ENCODE data around the gene MYO3B.
"Not testable (repeated sequence)": the region's sequence is repeated elsewhere in the genome, so short reads cannot be mapped to it uniquely, and the experiment has no call there.

Gene MYO3B

GRCh38 chr2:170433448-170433847 is 255.5 kb downstream of the MYO3B start:
- no peak for DNase-seq (ENCODE audit: insufficient read length, low spot score)
- FAIRE-seq, result no peak
- TF ChIP-seq CTCF (IDR thresholded peaks at IDR 0.05; ENCODE audit: insufficient read depth, missing control alignments), result no peak

DNA sequence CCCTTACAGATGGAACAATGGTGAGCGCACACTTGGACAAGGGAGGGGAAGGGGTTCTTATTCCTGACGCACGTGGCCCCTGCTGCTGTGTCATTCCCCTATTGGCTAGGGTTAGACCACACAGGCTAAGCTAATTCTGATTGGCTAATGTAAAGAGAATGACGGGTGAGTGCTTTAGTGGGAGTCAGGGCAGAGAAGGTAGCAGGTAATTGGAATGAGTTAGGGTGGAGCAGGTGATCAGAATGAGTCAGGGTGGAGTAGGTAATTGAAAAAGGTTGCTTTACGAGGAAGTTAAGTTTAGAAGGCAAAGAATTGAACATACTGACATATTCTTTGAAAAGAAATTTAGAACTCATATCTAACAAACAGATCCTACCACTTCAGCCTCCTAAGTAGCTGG is 256.4 kb downstream of the MYO3B start:
- FAIRE-seq; DNase-seq (ENCODE audit: insufficient read length, low spot score): not testable (repeated sequence)

DNA sequence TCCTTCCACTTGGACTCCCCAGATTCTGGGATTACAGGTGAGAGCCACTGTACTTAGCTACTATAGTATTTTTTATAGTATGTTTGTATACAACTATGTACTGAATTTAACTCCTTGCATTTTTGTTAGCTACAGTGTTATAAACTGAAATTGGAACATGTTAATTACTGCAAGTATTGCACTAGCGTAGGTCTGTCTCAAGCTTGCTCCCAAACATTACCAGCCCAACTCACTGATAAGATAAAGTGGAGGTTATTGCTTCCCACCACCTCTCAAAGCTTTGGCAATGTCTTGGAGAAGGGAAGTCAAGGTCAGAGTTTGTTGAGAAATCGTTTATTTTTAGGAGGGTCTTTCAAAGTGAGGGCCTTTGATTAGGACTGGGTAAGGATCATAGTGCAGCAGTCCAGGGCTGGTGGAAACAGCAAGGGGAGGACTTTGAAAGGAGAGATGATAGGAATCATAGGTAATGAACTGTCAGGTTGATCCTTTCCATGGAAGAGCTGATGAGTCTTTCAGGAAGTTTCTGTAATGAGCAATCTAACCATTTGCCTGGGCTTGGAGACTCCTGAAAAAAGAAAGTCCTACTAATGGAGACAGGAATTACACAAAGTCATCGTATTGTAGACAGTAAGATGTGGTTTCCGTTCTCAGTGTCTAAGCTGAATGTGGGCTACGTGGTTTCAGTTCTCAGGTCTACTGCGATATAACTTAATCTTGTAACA is 257.1 kb downstream of the MYO3B start:
- no peak for DNase-seq (ENCODE audit: insufficient read length, low spot score)
- no peak for TF ChIP-seq CTCF (IDR thresholded peaks at IDR 0.05; ENCODE audit: insufficient read depth, missing control alignments)
- FAIRE-seq, result no peak

GRCh38 chr2:170436077-170436943 is 258.4 kb downstream of the MYO3B start:
- TF ChIP-seq CTCF (IDR thresholded peaks at IDR 0.05; ENCODE audit: insufficient read depth, missing control alignments), result no peak
- FAIRE-seq (no peak), DNase-seq (ENCODE audit: insufficient read length, low spot score) (no peak)

DNA sequence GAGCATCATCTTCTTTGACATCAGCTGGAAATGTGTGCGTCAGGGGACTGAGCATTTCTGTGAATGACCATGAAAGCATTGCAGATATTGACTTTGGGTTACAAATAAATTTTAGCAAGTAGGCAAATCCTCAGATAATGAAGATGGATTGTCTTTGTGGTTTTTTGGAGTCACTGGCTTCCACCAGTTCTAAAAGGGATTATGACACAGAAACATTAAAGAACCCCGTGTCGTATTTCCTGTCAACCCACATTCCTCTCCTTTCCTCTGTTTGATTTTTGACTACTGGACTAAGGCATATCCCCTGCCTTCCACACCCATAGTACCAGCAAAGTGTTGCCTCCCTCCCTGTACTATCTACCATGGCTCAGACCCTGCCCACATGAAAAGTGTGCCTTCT is 268.1 kb downstream of the MYO3B start:
- no peak for TF ChIP-seq CTCF (IDR thresholded peaks at IDR 0.05; ENCODE audit: insufficient read depth, missing control alignments)
- DNase-seq (ENCODE audit: insufficient read length, low spot score) (no peak), FAIRE-seq (no peak)

GRCh38 chr2:170449034-170449433 is 271.1 kb downstream of the MYO3B start:
- no peak for FAIRE-seq
- no peak for TF ChIP-seq CTCF (IDR thresholded peaks at IDR 0.05; ENCODE audit: insufficient read depth, missing control alignments)

DNA sequence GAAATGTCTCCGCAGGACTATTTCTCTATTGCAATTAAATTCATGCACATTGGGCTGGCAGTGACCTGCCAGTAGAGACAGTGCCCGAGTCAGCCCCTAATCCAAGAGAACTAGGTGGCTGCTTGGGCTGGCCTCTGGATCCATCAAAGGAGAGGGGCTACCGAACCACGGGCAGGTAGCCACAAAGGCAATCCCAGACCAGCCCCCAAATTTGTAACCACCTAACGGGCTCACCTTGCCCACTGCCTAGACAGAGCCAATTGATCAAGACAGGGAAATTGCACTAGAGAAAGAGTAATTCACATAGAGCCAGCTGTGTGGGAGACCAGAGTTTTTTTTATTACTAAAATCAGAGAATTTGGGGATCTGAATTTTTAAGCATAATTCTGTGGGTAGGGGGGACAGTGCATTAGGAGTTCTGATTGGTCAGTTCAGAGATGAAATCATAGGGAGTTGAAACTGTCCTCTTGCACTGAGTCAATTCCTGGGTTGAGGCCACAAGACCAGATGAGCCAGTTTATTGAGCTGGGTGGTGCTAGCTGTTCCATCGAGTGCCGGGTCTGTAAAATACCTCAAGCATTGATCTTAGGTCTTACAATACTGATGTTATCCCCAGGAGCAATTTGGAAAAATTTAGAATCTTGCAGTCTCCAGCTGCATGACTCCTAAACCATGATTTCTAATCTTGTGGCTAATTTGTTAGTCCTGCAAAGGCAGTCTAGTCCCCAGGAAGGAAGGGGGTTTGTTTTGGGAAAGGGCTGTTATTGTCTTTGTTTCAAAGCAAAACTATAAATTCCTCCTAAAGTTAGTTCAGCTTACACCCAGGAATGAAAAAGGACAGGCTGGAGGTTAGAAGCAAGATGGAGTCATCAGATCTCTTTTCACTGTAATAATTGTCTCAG is 276.8 kb downstream of the MYO3B start:
- TF ChIP-seq CTCF (IDR thresholded peaks at IDR 0.05; ENCODE audit: insufficient read depth, missing control alignments), result no peak
- FAIRE-seq (no peak), DNase-seq (ENCODE audit: insufficient read length, low spot score) (no peak)

More at GRCh38 chr2:170449034-170449433, 271.1 kb downstream of the MYO3B start:
- no peak for DNase-seq (ENCODE audit: insufficient read length, low spot score)
